ENCODE results near the gene PROK2.

Gene PROK2

GRCh38 chr3:71786217-71786549 is 1.2 kb upstream of the PROK2 start:
- no peak for DNase-seq

- DNase-seq: no peak
Measured at GRCh38 chr3:71785532-71786216, 726 bp upstream of the PROK2 start.

GRCh38 chr3:71784201-71784913 is 591 bp downstream of the PROK2 start:
- DNase-seq: no peak

- DNase-seq: no peak
Measured at GRCh38 chr3:71783152-71783551, 1.8 kb downstream of the PROK2 start.

DNA sequence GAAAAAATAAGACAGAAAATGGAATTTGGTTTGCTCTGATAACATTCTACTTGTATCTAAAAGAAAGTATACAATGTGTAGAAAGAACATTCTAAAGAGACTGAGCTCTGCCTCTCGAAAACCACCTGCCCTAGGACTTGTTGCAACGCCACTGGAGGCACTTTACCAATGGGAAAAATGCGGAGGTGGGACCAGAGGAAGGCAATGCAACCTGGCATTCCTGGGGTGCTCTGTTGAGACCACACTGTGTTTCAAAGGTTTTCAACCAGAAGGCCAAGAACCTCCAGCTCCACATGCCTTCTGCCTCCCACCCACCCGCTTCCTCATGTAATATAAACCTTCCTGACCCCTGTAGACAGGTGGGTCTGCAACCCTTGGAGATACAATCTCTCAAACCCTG is 4.5 kb downstream of the PROK2 start:
- DNase-seq: no peak

- DNase-seq: no peak
Measured at GRCh38 chr3:71779674-71780377, 5.1 kb downstream of the PROK2 start.

- DNase-seq: no peak
Measured at GRCh38 chr3:71778353-71778752, 6.6 kb downstream of the PROK2 start.

DNA sequence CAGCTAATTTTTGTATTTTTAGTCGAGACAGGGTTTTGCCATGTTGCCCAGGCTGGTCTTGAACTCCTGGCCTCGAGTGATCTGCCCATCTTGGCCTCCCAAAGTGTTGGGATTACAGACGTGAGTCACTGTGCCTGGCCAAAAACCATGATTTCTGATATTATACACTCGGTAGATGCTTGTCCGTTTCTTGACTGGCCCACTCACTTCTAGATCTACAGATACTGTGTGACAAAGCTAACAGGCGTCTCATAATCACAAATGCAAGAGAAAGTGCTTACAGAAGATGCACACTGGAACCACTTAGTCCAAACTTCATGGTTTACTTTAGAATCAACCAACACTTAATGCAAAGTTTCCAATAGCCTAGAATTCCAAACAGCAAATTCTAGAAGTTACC is 8.4 kb downstream of the PROK2 start:
- no peak for DNase-seq

- no peak for DNase-seq
Measured at GRCh38 chr3:71771884-71772283, 13.1 kb downstream of the PROK2 start.

GRCh38 chr3:71771126-71771525 is 13.8 kb downstream of the PROK2 start:
- DNase-seq: no peak

DNA sequence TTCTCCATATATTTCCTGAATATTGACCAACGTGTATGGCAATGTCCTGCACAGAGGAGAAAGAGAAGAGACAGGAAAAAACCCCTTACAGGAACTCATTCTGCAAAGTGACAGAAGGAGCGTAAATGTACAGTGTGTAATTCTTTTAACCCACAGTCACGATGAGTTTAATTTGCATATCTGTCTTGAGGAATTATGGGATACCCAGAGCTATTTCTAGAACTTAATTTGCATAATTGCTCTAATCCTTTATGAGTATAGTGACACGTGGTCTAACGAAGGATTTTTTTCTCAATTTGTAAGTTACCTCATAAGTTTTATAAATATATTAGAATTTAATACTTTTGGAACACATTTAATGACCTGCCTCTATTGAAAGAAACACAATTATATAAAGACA is 21.5 kb downstream of the PROK2 start:
- no peak for DNase-seq

GRCh38 chr3:71760140-71760539 is 24.8 kb downstream of the PROK2 start:
- no peak for DNase-seq

DNA sequence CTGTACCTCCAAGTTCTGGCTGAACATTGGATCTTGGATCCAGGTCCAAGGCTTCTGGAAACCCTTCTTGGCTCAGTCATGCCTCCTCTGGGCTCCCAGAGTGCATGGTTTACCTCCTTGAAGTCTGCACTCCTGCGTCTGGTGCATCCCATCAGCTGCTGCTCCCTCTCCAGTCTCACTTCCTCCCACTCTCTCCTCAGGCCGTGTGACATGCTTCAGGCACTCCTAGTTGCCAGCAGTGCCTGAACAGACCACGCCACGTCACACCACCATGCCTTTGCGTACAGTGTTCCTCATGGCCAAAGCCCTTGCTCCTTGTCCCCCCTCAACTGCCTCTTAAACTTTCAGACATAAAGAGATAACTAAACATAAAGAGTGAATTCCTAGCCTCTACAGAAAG is 25.5 kb downstream of the PROK2 start:
- DNase-seq: no peak

DNA sequence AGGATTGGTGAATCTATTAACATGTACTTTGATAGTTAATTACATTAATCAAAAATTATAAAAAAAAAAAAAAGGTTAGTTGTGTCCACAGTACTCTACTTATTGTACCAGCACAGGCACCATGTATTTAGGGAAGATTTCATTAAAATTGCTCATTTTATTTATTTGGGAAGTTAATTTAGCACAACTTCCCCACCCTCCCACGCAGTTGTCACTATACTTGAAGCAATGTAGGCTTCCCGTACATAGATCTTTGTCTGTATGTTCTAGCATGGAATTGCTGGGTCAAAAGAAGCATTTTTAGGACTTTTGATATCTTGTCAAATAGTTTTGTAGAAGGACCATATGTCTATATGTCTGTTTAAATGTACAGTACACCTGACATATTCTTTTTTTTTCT is 26.9 kb downstream of the PROK2 start:
- DNase-seq: no peak

GRCh38 chr3:71754610-71755253 is 30.2 kb downstream of the PROK2 start:
- no peak for DNase-seq

DNA sequence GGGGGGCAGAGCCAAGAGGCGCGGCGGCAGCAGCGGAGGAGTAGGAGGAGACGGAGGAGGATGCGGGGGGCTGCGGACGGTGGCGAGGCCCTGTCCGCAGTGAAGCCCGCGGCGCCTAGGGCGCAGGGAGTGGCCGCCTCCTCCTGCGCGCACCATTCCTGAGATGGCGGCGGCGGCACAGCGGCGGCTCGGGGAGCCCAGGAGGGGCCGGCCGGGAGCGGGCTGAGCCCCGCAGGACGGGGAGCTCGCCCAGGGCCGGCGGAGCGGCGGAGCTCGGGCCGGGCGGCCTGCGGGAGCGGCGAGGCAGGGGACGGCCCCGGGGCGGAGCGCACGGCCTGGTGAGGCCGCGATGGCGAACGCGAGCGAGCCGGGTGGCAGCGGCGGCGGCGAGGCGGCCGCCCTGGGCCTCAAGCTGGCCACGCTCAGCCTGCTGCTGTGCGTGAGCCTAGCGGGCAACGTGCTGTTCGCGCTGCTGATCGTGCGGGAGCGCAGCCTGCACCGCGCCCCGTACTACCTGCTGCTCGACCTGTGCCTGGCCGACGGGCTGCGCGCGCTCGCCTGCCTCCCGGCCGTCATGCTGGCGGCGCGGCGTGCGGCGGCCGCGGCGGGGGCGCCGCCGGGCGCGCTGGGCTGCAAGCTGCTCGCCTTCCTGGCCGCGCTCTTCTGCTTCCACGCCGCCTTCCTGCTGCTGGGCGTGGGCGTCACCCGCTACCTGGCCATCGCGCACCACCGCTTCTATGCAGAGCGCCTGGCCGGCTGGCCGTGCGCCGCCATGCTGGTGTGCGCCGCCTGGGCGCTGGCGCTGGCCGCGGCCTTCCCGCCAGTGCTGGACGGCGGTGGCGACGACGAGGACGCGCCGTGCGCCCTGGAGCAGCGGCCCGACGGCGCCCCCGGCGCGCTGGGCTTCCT is 31.0 kb downstream of the PROK2 start, which contains the start of gene GPR27:
TSS of gene GPR27 (plus strand) at position 155 of the 909 bp plus-strand sequence. CDS start at position 350, 195 bp downstream.
- DNase-seq: no peak

GRCh38 chr3:71752831-71753700 is 31.9 kb downstream of the PROK2 start:
- no peak for DNase-seq

- no peak for DNase-seq
Measured at GRCh38 chr3:71751602-71752001, 33.3 kb downstream of the PROK2 start.

- DNase-seq: no peak
Measured at GRCh38 chr3:71744738-71745137, 40.2 kb downstream of the PROK2 start.

- DNase-seq: no peak
Measured at GRCh38 chr3:71742621-71743020, 42.3 kb downstream of the PROK2 start.

DNA sequence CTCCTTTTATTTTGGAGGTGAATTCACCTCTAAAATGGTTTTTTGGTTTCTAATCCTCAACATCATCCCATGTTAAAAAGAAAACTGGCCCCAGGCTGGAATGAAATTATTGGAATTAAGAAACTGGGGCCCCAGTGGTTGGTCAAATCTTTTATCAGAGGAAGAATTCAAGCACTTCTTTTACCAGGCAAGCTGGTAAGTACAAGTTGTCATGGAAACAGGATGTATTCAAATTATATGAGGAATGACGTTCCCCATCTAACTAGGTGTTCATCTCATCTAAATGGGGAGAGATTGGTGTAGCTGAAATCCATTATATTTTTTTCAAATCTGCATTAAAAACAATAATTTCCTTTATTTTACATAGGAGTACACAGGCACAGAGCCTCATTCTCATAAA is 50.1 kb downstream of the PROK2 start:
- DNase-seq: no peak

DNA sequence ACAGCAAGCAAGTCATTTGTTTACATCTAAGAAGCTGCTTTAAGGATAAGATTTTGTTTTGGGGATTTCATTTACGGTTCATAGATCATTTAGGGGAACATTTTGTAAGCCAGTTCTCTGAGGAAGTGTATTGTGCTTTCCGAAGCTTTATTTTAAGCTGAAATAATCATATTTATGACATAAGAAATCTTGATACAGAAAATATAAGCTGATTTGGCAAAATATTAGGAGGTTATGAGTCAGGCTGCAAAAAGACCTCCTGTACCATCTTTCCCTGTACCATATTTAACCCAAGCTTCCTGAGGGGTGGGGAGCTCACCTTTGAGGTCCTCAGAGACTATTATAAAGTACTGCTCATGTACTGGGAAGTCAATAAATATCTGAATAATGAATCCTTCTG is 51.6 kb downstream of the PROK2 start:
- no peak for DNase-seq
